SHP77 treated with DMSO at 0.1 percent for 48 hours (cell line): ENCODE measurements around the gene ZMYM2.

Experiments used
- DNase-seq: peaks from one replicate; lab custom pipeline; 2025; lab: John Stamatoyannopoulos, UW

The ZMYM2 gene

GRCh38 chr13:20045950-20046548 lies 87.5 kb downstream of the ZMYM2 start:
- DNase-seq, result no peak

GRCh38 chr13:20049558-20050473 lies 91.3 kb downstream of the ZMYM2 start:
- DNase-seq, result no peak

GRCh38 chr13:20051366-20051765 lies 92.8 kb downstream of the ZMYM2 start:
- no peak for DNase-seq

- no peak for DNase-seq
These were observed 94.5 kb downstream of the ZMYM2 start for GRCh38 chr13:20053016-20053415.

GRCh38 chr13:20053891-20054290 lies 95.4 kb downstream of the ZMYM2 start:
- no peak for DNase-seq

- no peak for DNase-seq
These were observed 96.1 kb downstream of the ZMYM2 start for GRCh38 chr13:20054586-20054985.

- DNase-seq, result no peak
These were observed 98.7 kb downstream of the ZMYM2 start for GRCh38 chr13:20057214-20057613.

GRCh38 chr13:20057963-20058362 lies 99.4 kb downstream of the ZMYM2 start:
- no peak for DNase-seq

GRCh38 chr13:20058476-20058875 lies 99.9 kb downstream of the ZMYM2 start:
- DNase-seq, result no peak

- DNase-seq, result no peak
These were observed 105.6 kb downstream of the ZMYM2 start for GRCh38 chr13:20064128-20064527.

GRCh38 chr13:20065516-20065915 lies 107.0 kb downstream of the ZMYM2 start:
- no peak for DNase-seq

GRCh38 chr13:20069956-20070355 lies 111.4 kb downstream of the ZMYM2 start:
- no peak for DNase-seq

- no peak for DNase-seq
These were observed 115.2 kb downstream of the ZMYM2 start for GRCh38 chr13:20073775-20074174.

GRCh38 chr13:20074966-20075365 lies 116.4 kb downstream of the ZMYM2 start:
- DNase-seq, result no peak

GRCh38 chr13:20077086-20077485 lies 118.6 kb downstream of the ZMYM2 start:
- DNase-seq, result no peak

- no peak for DNase-seq
These were observed 122.0 kb downstream of the ZMYM2 start for GRCh38 chr13:20080377-20081164.

- DNase-seq, result no peak
These were observed 131.8 kb downstream of the ZMYM2 start for GRCh38 chr13:20090349-20090748.

GRCh38 chr13:20093951-20094350 lies 135.4 kb downstream of the ZMYM2 start:
- no peak for DNase-seq

GRCh38 chr13:20099319-20099718 lies 140.8 kb downstream of the ZMYM2 start:
- no peak for DNase-seq

GRCh38 chr13:20101467-20102316 lies 143.2 kb downstream of the ZMYM2 start:
- no peak for DNase-seq

- no peak for DNase-seq
These were observed 144.1 kb downstream of the ZMYM2 start for GRCh38 chr13:20102525-20103180.
